IMR-90 (cell line): Measurements from ENCODE around the gene ATP4A. TPM values are rescaled to one million over a fixed set of nuclear protein-coding genes. Genes with fewer than 3 reads are reported as not detected.

ENCODE experiments used
- ATAC-seq: fragments of 200-7000 bp; cut with Tn5 transposase; 2 replicates; pipeline ENCODE4 v1.9.1; 2020; ENCODE audit warnings: low read depth, mild to moderate bottlenecking, moderate library complexity
- BruUV-seq: library from RNA; stranded (reverse); fragments of 400-500 nt; replicated peaks from 2 replicates; lab custom pipeline; 2021; lab: Mats Ljungman, UMichigan
- CTCF ChIA-PET: fragments of 300-600 bp; formaldehyde crosslinking; extraction: SDS; loops from one replicate; lab custom pipeline; 2021; ENCODE audit warnings: antibody characterized with exemption; lab: Yijun Ruan, JAX
- POLR2A ChIA-PET: fragments of 300-600 bp; sonication (Branson Sonifier 250); formaldehyde crosslinking; loops from one replicate; lab custom pipeline; 2022; ENCODE audit warnings: antibody characterized with exemption; ENCODE audit not compliant: unreplicated experiment; lab: Charles Lee
- DNase-seq: peaks from one replicate; pipeline ENCODE4 v3.0.0; 2013
- H2AFZ ChIP-seq: replicated peaks from 2 replicates; pipeline ENCODE3; 2013; ENCODE audit warnings: low read length, mild to moderate bottlenecking; ENCODE audit not compliant: poor library complexity
- H2AK5ac ChIP-seq: 2 replicates; pipeline ENCODE4 v1.6.1; 2013; ENCODE audit warnings: low read depth, low read length, inconsistent platforms
- H2AK9ac ChIP-seq: replicated peaks from 2 replicates; pipeline ENCODE3; 2013; ENCODE audit warnings: mild to moderate bottlenecking, low read depth, low read length, moderate library complexity; ENCODE audit not compliant: poor library complexity
- H2BK120ac ChIP-seq: 2 replicates; pipeline ENCODE4 v1.6.1; 2013; ENCODE audit warnings: low read depth, low read length, inconsistent platforms
- H2BK15ac ChIP-seq: 3 replicates; pipeline ENCODE4 v1.6.1; 2013; ENCODE audit warnings: low read depth, low read length, inconsistent platforms
- H2BK20ac ChIP-seq: 2 replicates; pipeline ENCODE4 v1.6.1; 2013; ENCODE audit warnings: low read depth, mild to moderate bottlenecking, inconsistent platforms, low read length, moderate library complexity
- H2BK5ac ChIP-seq: 2 replicates; pipeline ENCODE4 v1.6.1; 2013; ENCODE audit warnings: mild to moderate bottlenecking, low read depth, low read length, inconsistent platforms; ENCODE audit not compliant: poor library complexity, severe bottlenecking
- H3K14ac ChIP-seq: replicated peaks from 2 replicates; pipeline ENCODE4 v1.6.1; 2013; ENCODE audit warnings: low read depth, low read length, inconsistent platforms
- H3K18ac ChIP-seq: 2 replicates; pipeline ENCODE4 v1.6.1; 2013; ENCODE audit warnings: low read depth, low read length, control low read depth
- H3K23ac ChIP-seq: 2 replicates; pipeline ENCODE4 v1.6.1; 2013; ENCODE audit warnings: low read depth, low read length, inconsistent platforms
- H3K27ac ChIP-seq: 2 replicates; pipeline ENCODE4 v1.5.1; 2013; ENCODE audit warnings: mild to moderate bottlenecking, control low read depth, low read length; ENCODE audit not compliant: insufficient read depth
- H3K27me3 ChIP-seq: 2 replicates; pipeline ENCODE4 v1.6.1; 2013; ENCODE audit warnings: low read length; ENCODE audit not compliant: control insufficient read depth, insufficient read depth
- H3K36me3 ChIP-seq: 2 replicates; pipeline ENCODE4 v1.6.1; 2013; ENCODE audit warnings: low read length, mixed read lengths; ENCODE audit not compliant: control insufficient read depth, insufficient read depth
- H3K4ac ChIP-seq: 2 replicates; pipeline ENCODE4 v1.6.1; 2013; ENCODE audit warnings: low read depth, low read length, inconsistent platforms
- H3K4me1 ChIP-seq: 2 replicates; pipeline ENCODE4 v1.6.1; 2013; ENCODE audit warnings: low read length, mixed read lengths; ENCODE audit not compliant: control insufficient read depth, insufficient read depth
- H3K4me2 ChIP-seq: 2 replicates; pipeline ENCODE4 v1.6.1; 2013; ENCODE audit warnings: low read depth, mild to moderate bottlenecking, control low read depth, low read length, moderate library complexity
- H3K4me3 ChIP-seq: 2 replicates; pipeline ENCODE4 v1.5.1; 2013; ENCODE audit warnings: low read depth, mild to moderate bottlenecking, control low read depth, low read length, moderate library complexity; ENCODE audit not compliant: insufficient read depth
- H3K56ac ChIP-seq: 2 replicates; pipeline ENCODE4 v1.6.1; 2013; ENCODE audit warnings: low read length, inconsistent platforms; ENCODE audit not compliant: insufficient read depth; ENCODE audit errors: extremely low read depth
- H3K79me1 ChIP-seq, 2 experiments: 2 replicates each; pipeline ENCODE4 v1.6.1; 2013; ENCODE audit warnings: low read length in 2 of 2, inconsistent platforms in 1 of 2, low read depth in 1 of 2
- H3K9ac ChIP-seq: 2 replicates; pipeline ENCODE4 v1.6.1; 2013; ENCODE audit warnings: low read depth, low read length, control low read depth
- H3K9me1 ChIP-seq: 2 replicates; pipeline ENCODE4 v1.6.1; 2013; ENCODE audit warnings: low read length, inconsistent platforms; ENCODE audit not compliant: insufficient read depth
- H3K9me3 ChIP-seq: 2 replicates; pipeline ENCODE4 v1.6.1; 2013; ENCODE audit warnings: low read length; ENCODE audit not compliant: control insufficient read depth, insufficient read depth
- H4K20me1 ChIP-seq: 2 replicates; pipeline ENCODE4 v1.6.1; 2013; ENCODE audit warnings: low read length, inconsistent platforms; ENCODE audit not compliant: insufficient read depth
- H4K5ac ChIP-seq: 2 replicates; pipeline ENCODE4 v1.6.1; 2013; ENCODE audit warnings: mild to moderate bottlenecking, low read depth, low read length, control low read depth
- H4K8ac ChIP-seq, 2 experiments: 2 replicates each; pipeline ENCODE4 v1.6.1; 2013; ENCODE audit warnings: low read depth in 2 of 2, low read length in 2 of 2, control low read depth in 1 of 2, inconsistent platforms in 1 of 2
- H4K91ac ChIP-seq: 2 replicates; pipeline ENCODE4 v1.6.1; 2013; ENCODE audit warnings: low read depth, low read length, inconsistent platforms; ENCODE audit not compliant: insufficient read depth
- BHLHE40 ChIP-seq: fragments of 150-350 bp; IDR thresholded peaks from 2 replicates; pipeline ENCODE4 v1.6.1; 2016; ENCODE audit warnings: mild to moderate bottlenecking, low read depth, low read length
- CEBPB ChIP-seq: IDR thresholded peaks from 2 replicates; pipeline ENCODE4 v1.6.1; 2012; ENCODE audit warnings: low read depth, low read length, improper control_type of control experiment
- CHD1 ChIP-seq: IDR thresholded peaks from 2 replicates; pipeline ENCODE4 v1.6.1; 2012; ENCODE audit warnings: low read depth, low read length, improper control_type of control experiment
- FOS ChIP-seq: fragments of 150-350 bp; IDR thresholded peaks from 2 replicates; pipeline ENCODE4 v1.6.1; 2016; ENCODE audit warnings: low read depth, low read length
- MAFK ChIP-seq: IDR thresholded peaks from 2 replicates; pipeline ENCODE4 v1.6.1; 2012; ENCODE audit warnings: low read depth, low read length, improper control_type of control experiment
- MAZ ChIP-seq: IDR thresholded peaks from 2 replicates; pipeline ENCODE4 v1.6.1; 2012; ENCODE audit warnings: low read depth, mild to moderate bottlenecking, low read length, improper control_type of control experiment, moderate library complexity, borderline replicate concordance
- MXI1 ChIP-seq: IDR thresholded peaks from 2 replicates; pipeline ENCODE4 v1.6.1; 2012; ENCODE audit warnings: low read depth, mild to moderate bottlenecking, low read length, moderate library complexity, borderline replicate concordance
- NFE2L2 ChIP-seq: fragments of 150-350 bp; IDR thresholded peaks from 2 replicates; pipeline ENCODE4 v1.6.1; 2016; ENCODE audit warnings: low read depth, mild to moderate bottlenecking, low read length
- POLR2A ChIP-seq: IDR thresholded peaks from 2 replicates; pipeline ENCODE4 v1.6.1; 2012; ENCODE audit warnings: mild to moderate bottlenecking, low read depth, low read length
- RAD21 ChIP-seq: IDR thresholded peaks from 2 replicates; pipeline ENCODE4 v1.6.1; 2012; ENCODE audit warnings: low read length, improper control_type of control experiment
- RCOR1 ChIP-seq: IDR thresholded peaks from 2 replicates; pipeline ENCODE4 v1.6.1; 2012; ENCODE audit warnings: mild to moderate bottlenecking, low read length, improper control_type of control experiment; ENCODE audit not compliant: insufficient replicate concordance
- RFX5 ChIP-seq: IDR thresholded peaks from 2 replicates; pipeline ENCODE4 v1.8.0; 2012; ENCODE audit warnings: low read depth, mild to moderate bottlenecking, low read length, moderate library complexity
- SMC3 ChIP-seq: fragments of 150-350 bp; IDR thresholded peaks from 2 replicates; pipeline ENCODE4 v1.6.1; 2016; ENCODE audit warnings: low read depth, mild to moderate bottlenecking, antibody characterized with exemption, low read length, moderate library complexity
- USF2 ChIP-seq: fragments of 150-350 bp; IDR thresholded peaks from 2 replicates; pipeline ENCODE4 v1.6.1; 2017; ENCODE audit warnings: mild to moderate bottlenecking, antibody characterized with exemption, low read length, low read depth
- WGBS, 2 experiments: methylation state at CpG; one replicate each; pipeline versions ENCODE4 v1.1.5 to v1.1.7; 2013; ENCODE audit warnings: missing lambda C conversion rate in 2 of 2; ENCODE audit not compliant: insufficient read length in 1 of 2; ENCODE audit errors: extremely low coverage in 2 of 2; 5-methylcytosine and 5-hydroxymethylcytosine counted together
- dilution Hi-C: fragments of 300-500 bp; cut with HindIII; formaldehyde crosslinking; loops from one replicate; pipeline ENCODE4 v1.14.3; 2018; ENCODE audit warnings: low sequenced_read_pairs; ENCODE audit not compliant: unreplicated experiment
- in situ Hi-C: fragments of 300-500 bp; cut with MboI; formaldehyde crosslinking; loops from 3 replicates; pipeline ENCODE4 v1.14.3; 2019; ENCODE audit warnings: low sequenced_read_pairs, inconsistent platforms, mixed read lengths
- intact Hi-C: fragments of 100-400 bp; cut with micrococcal nuclease; formaldehyde crosslinking; loops from 2 replicates; pipeline ENCODE4 v1.10.0; 2022
- polyA plus RNA-seq, 3 experiments: library from polyadenylated mRNA; depleted of rRNA; stranded (reverse); fragments of >200 nt; gene quantifications; 2 replicates each; pipeline ENCODE4 v1.2.3, GENCODE V29; 2012; ENCODE audit warnings: low replicate concordance in 1 of 3
- total RNA-seq: library from RNA; depleted of rRNA; stranded (reverse); fragments of >200 nt; gene quantifications from 2 replicates; pipeline ENCODE4 v1.2.3, GENCODE V29; 2012
- TF ChIP-seq, protein P1 (sequence below): fragments of 150-350 bp; IDR thresholded peaks from 2 replicates; pipeline ENCODE4 v1.6.1; 2016; ENCODE audit warnings: low read depth, mild to moderate bottlenecking, low read length, moderate library complexity, borderline replicate concordance
- TF ChIP-seq, protein P2 (sequence below): conservative IDR thresholded peaks from 2 replicates; pipeline ENCODE4 v1.5.1; 2012; ENCODE audit warnings: mild to moderate bottlenecking, low read depth, low read length, improper control_type of control experiment

Gene ATP4A
- total and polyA plus RNA-seq, 2 of the 4 experiments (the other 2 are of a cell fraction): not detected

- CTCF ChIA-PET: no interaction called here
Measured at GRCh38 chr19:35609851-35610353, 46.4 kb upstream of the ATP4A start.

More at GRCh38 chr19:35609851-35610353, 46.4 kb upstream of the ATP4A start:
- Histone ChIP-seq H2BK120ac (no peak overlapping the region), H3K27ac (no peak overlapping the region), H3K4me1 (no peaks in the 10 kb centered on the region), H3K4me2 (no peak overlapping the region), H3K4me3 (no peak overlapping the region), H3K56ac (no peak overlapping the region), H2AFZ (peak overlapping the region; percentile 61), H3K9ac (no peak overlapping the region), H3K23ac (no peak overlapping the region), H4K20me1 (no peaks in the 10 kb centered on the region), H2BK15ac (no peak overlapping the region), H2BK20ac (no peak overlapping the region), H4K8ac (no peak overlapping the region), H3K36me3 (peaks cover 1% of the 10 kb centered on the region; the same call in 1 of the 2 replicates), H3K9me1 (peaks cover 7% of the 10 kb centered on the region; the same call in 1 of the 2 replicates), H2BK5ac (no peak overlapping the region), H4K5ac (no peak overlapping the region), H4K91ac (no peak overlapping the region), H3K18ac (no peak overlapping the region), H3K27me3 (no peaks in the 10 kb centered on the region), H3K4ac (no peak overlapping the region), H2AK9ac (no peak overlapping the region), H3K9me3 (peaks cover 6% of the 10 kb centered on the region), H2AK5ac (no peak overlapping the region), H3K79me1 (peaks cover 0 to 11% of the 10 kb centered on the region in 2 experiments; a peak in 1 of 4 replicates), H3K14ac (no peak overlapping the region)
- intact Hi-C loops: no loop called here
- DNase-seq: no peak
- no peak for ATAC-seq
- TF ChIP-seq USF2 (no peak), BHLHE40 (no peak), MAFK (no peak), CHD1 (no peak), FOS (no peak), MXI1 (no peak), POLR2A (no peak), RFX5 (no peak), NFE2L2 (no peak), RCOR1 (no peak), CEBPB (no peak), MAZ (no peak), SMC3 (no peak), RAD21 (no peak)
- TF ChIP-seq, protein P1, sequence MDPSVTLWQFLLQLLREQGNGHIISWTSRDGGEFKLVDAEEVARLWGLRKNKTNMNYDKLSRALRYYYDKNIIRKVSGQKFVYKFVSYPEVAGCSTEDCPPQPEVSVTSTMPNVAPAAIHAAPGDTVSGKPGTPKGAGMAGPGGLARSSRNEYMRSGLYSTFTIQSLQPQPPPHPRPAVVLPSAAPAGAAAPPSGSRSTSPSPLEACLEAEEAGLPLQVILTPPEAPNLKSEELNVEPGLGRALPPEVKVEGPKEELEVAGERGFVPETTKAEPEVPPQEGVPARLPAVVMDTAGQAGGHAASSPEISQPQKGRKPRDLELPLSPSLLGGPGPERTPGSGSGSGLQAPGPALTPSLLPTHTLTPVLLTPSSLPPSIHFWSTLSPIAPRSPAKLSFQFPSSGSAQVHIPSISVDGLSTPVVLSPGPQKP: no peak
- TF ChIP-seq, protein P2, sequence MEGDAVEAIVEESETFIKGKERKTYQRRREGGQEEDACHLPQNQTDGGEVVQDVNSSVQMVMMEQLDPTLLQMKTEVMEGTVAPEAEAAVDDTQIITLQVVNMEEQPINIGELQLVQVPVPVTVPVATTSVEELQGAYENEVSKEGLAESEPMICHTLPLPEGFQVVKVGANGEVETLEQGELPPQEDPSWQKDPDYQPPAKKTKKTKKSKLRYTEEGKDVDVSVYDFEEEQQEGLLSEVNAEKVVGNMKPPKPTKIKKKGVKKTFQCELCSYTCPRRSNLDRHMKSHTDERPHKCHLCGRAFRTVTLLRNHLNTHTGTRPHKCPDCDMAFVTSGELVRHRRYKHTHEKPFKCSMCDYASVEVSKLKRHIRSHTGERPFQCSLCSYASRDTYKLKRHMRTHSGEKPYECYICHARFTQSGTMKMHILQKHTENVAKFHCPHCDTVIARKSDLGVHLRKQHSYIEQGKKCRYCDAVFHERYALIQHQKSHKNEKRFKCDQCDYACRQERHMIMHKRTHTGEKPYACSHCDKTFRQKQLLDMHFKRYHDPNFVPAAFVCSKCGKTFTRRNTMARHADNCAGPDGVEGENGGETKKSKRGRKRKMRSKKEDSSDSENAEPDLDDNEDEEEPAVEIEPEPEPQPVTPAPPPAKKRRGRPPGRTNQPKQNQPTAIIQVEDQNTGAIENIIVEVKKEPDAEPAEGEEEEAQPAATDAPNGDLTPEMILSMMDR: no peak
- 53% methylated on average over 2 of the region's 6 CpGs; no CpG with 5 or more reads in 1 of the 2 experiments for WGBS, 2 experiments
- in situ Hi-C loops: no loop called here
- no TSS peak for BruUV-seq
- POLR2A ChIA-PET: no interaction called here
- dilution Hi-C loops: no loop called here
